K562 (cell line): ENCODE data around the gene CHRNA3. TPM values are rescaled to one million over a fixed set of nuclear protein-coding genes. Genes with fewer than 3 reads are reported as not detected.

Source experiments
- ATF1 ChIP-seq, 2 experiments: fragments of 450-650 bp in 1 of 2; IDR thresholded peaks; 2 replicates each; pipeline ENCODE4 v1.6.1; 2016; ENCODE audit warnings: missing compliant biosample characterization in 1 of 2, missing genetic modification characterization in 1 of 2
- ATF7 ChIP-seq: fragments of 450-650 bp; IDR thresholded peaks from 2 replicates; pipeline ENCODE4 v1.7.1; 2014; ENCODE audit warnings: mild to moderate bottlenecking, moderate library complexity
- CBFA2T2 ChIP-seq: fragments of 450-650 bp; conservative IDR thresholded peaks from 2 replicates; pipeline ENCODE4 v1.6.1; 2017; ENCODE audit warnings: mild to moderate bottlenecking
- CBX1 ChIP-seq: sonication (generic); IDR thresholded peaks from 2 replicates; pipeline ENCODE4 v1.6.1; 2016; ENCODE audit warnings: antibody characterized with exemption, low read depth, mild to moderate bottlenecking
- FOXA3 ChIP-seq, 2 experiments: fragments of 450-650 bp in 1 of 2; sonication (generic) in 1 of 2; formaldehyde crosslinking; IDR thresholded peaks in 1 of 2; conservative IDR thresholded peaks in 1 of 2; 2 replicates each; pipeline versions ENCODE4 v1.4.0 to v1.8.0; 2020 to 2022; ENCODE audit warnings: mild to moderate bottlenecking in 2 of 2, missing genetic modification reagents in 1 of 2
- KLF16 ChIP-seq: IDR thresholded peaks from 2 replicates; pipeline ENCODE4 v1.6.1; 2016; ENCODE audit warnings: antibody characterized with exemption
- MNT ChIP-seq, 2 experiments: fragments of 450-650 bp; conservative IDR thresholded peaks; 2 replicates each; pipeline ENCODE4 v1.6.1; 2017; ENCODE audit warnings: mild to moderate bottlenecking in 2 of 2, moderate library complexity in 2 of 2
- POLR2A ChIP-seq: fragments of 450-650 bp; conservative IDR thresholded peaks from 2 replicates; pipeline ENCODE4 v1.6.1; 2016
- RCOR1 ChIP-seq, 2 experiments: IDR thresholded peaks; 2 replicates each; pipeline ENCODE4 v1.6.1; 2012; ENCODE audit warnings: low read depth in 2 of 2, low read length in 2 of 2, borderline replicate concordance in 1 of 2, improper control_type of control experiment in 1 of 2
- SMARCE1 ChIP-seq: fragments of 450-650 bp; IDR thresholded peaks from 2 replicates; pipeline ENCODE4 v1.7.1; 2016; ENCODE audit warnings: mild to moderate bottlenecking
- SOX6 ChIP-seq: fragments of 450-650 bp; IDR thresholded peaks from 2 replicates; pipeline ENCODE4 v1.6.1; 2014; ENCODE audit warnings: mild to moderate bottlenecking
- SRF ChIP-seq, 2 experiments: fragments of 250-450, 450-650 bp in 1 of 2; sonication (Bioruptor Pico) in 1 of 2; sonication (generic) in 1 of 2; formaldehyde crosslinking; IDR thresholded peaks; 2 replicates each; pipeline versions ENCODE4 v1.5.0 to v1.5.1; 2020 to 2022; ENCODE audit warnings: mild to moderate bottlenecking in 1 of 2, missing genetic modification reagents in 1 of 2
- TCF7 ChIP-seq: sonication (generic); IDR thresholded peaks from 2 replicates; pipeline ENCODE4 v1.6.1; 2016; ENCODE audit warnings: antibody characterized with exemption, borderline replicate concordance
- ZBTB2 ChIP-seq: fragments of 450-650 bp; IDR thresholded peaks from 2 replicates; pipeline ENCODE4 v1.6.1; 2016; ENCODE audit warnings: antibody characterized with exemption
- ZFX ChIP-seq: sonication (generic); formaldehyde crosslinking; IDR thresholded peaks from 2 replicates; pipeline ENCODE4 v1.8.0; 2022; ENCODE audit warnings: mild to moderate bottlenecking, missing genetic modification reagents, moderate library complexity
- ZNF143 ChIP-seq: sonication (generic); formaldehyde crosslinking; IDR thresholded peaks from 2 replicates; pipeline ENCODE4 v1.9.0; 2022; ENCODE audit warnings: mild to moderate bottlenecking, missing genetic modification reagents
- ZNF408 ChIP-seq: fragments of 250-450 bp; sonication (Bioruptor Pico); IDR thresholded peaks from 2 replicates; pipeline ENCODE4 v1.4.0; 2020; ENCODE audit warnings: low read depth, mild to moderate bottlenecking, moderate library complexity
- ZNF551 ChIP-seq: fragments of 250-450 bp; sonication (Bioruptor Pico); IDR thresholded peaks from 2 replicates; pipeline ENCODE4 v1.5.0; 2021; ENCODE audit warnings: mild to moderate bottlenecking, moderate library complexity
- polyA plus RNA-seq, 8 experiments: library from polyadenylated mRNA; depleted of rRNA in 4 of 8; stranded (reverse) in 5 of 8; unstranded in 3 of 8; fragments of >200 nt; fragmentation: Nextera tagmentation in 2 of 8; fragmentation: Illumina TruSeq in 1 of 8; extraction: Ambion mirVana in 2 of 8; extraction: Trizol in 1 of 8; gene quantifications; 2 replicates each; pipeline versions ENCODE4 v1.2.1 to v1.2.3, GENCODE V29; 2011 to 2014; ENCODE audit warnings: inconsistent platforms in 1 of 8, missing spikeins in 1 of 8
- total RNA-seq, 7 experiments: library from RNA; depleted of rRNA in 6 of 7; stranded (reverse); fragments of >200 nt in 6 of 7; fragmentation: Illumina TruSeq in 2 of 7; extraction: Trizol in 2 of 7; gene quantifications; 2 replicates each; pipeline versions ENCODE4 v1.2.1 to v1.2.3, GENCODE V29; 2011 to 2021; ENCODE audit warnings: low replicate concordance in 1 of 7
- TF ChIP-seq, protein P1 (sequence below): fragments of 450-650 bp; IDR thresholded peaks from 2 replicates; pipeline ENCODE4 v1.6.1; 2016; ENCODE audit warnings: missing biosample characterization, missing genetic modification characterization
- TF ChIP-seq, protein P2 (sequence below): fragments of 250-450 bp; sonication (Bioruptor Pico); IDR thresholded peaks from 2 replicates; pipeline ENCODE4 v1.4.0; 2020; ENCODE audit warnings: mild to moderate bottlenecking, moderate library complexity, borderline replicate concordance

Gene CHRNA3
- total and polyA plus RNA-seq, 9 of the 15 experiments (the other 6 are each of a cell fraction or from before 2014, with no cell fraction given), result 0.01 TPM; not detected in 8

DNA sequence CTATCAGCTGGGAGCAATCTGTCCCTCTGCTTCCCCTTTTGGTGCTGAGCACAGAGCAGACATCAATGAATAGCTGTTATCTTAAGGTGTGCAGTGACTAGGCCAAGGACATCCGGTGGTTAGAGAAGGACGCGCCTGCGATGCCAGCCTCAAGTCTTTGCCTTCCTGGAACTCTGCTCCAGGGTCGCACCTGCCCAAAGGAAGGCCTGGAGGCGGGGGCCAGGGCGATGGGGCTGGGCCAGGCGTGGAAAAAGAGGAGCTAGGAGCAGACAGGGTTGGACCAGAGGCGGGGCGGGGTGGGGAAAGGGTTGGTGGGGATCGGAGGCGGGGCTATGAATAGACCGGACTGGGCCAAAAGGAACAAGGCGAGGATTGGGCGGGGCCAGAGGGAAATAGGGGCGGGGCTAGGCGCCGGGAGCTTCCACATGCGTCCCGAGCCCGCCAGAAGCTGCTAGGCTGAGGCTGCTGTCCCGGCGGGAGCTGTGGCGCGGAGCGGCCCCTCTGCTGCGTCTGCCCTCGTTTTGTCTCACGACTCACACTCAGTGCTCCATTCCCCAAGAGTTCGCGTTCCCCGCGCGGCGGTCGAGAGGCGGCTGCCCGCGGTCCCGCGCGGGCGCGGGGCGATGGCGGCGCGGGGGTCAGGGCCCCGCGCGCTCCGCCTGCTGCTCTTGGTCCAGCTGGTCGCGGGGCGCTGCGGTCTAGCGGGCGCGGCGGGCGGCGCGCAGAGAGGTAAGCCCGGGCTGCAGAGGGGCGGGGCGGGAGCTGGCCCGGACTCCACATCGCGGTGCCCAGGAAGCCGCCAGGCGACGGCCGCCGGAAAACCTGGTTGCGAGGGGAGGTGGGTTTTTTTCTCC, 55.5 kb downstream of the CHRNA3 start, which contains the start of gene CHRNA5 (continued):
- TF ChIP-seq, protein P1, sequence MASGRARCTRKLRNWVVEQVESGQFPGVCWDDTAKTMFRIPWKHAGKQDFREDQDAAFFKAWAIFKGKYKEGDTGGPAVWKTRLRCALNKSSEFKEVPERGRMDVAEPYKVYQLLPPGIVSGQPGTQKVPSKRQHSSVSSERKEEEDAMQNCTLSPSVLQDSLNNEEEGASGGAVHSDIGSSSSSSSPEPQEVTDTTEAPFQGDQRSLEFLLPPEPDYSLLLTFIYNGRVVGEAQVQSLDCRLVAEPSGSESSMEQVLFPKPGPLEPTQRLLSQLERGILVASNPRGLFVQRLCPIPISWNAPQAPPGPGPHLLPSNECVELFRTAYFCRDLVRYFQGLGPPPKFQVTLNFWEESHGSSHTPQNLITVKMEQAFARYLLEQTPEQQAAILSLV, result no peak
- TF ChIP-seq SOX6 (peak; percentile 60; the same call in 1 of the 2 replicates), POLR2A (peak; percentile 77), ATF7 (peak; percentile 26), ZNF408 (CRISPR knock-in tag) (no peak), FOXA3 (CRISPR knock-in tag; conservative IDR thresholded peaks at IDR 0.05 in 1 of 2, IDR thresholded peaks at IDR 0.05 in 1 of 2) (peak; percentile 56 to 64; a peak in 1 of 4 replicates), ZBTB2 (no peak; the same call in 1 of the 2 replicates), RCOR1 (IDR thresholded peaks at IDR 0.05; ENCODE audit: borderline replicate concordance in 1 of 2, low read depth in 2 of 2, low read length in 2 of 2) (peak in 1 of 2 experiments; percentile 91; a peak in 2 of 4 replicates), ZNF551 (CRISPR knock-in tag) (no peak), MNT (conservative IDR thresholded peaks at IDR 0.05) (peak in 1 of 2 experiments; percentile 62; a peak in 2 of 4 replicates), KLF16 (0 out of 2 replicates have a peak, but pooled peaks have one; percentile 25), CBX1 (0 out of 2 replicates have a peak, but pooled peaks have one; percentile 61), TCF7 (no peak), ATF1 (CRISPR knock-in tag; IDR thresholded peaks at IDR 0.05) (no peak), ATF1 (tag; IDR thresholded peaks at IDR 0.05) (no peak), CBFA2T2 (peak; percentile 36; the same call in 1 of the 2 replicates), SMARCE1 (peak; percentile 79), ZNF143 (no peak), SRF (CRISPR knock-in tag; IDR thresholded peaks at IDR 0.05) (no peak; a peak in 1 of 4 replicates), ZFX (0 out of 2 replicates have a peak, but pooled peaks have one; percentile 4)
- TF ChIP-seq, protein P2, sequence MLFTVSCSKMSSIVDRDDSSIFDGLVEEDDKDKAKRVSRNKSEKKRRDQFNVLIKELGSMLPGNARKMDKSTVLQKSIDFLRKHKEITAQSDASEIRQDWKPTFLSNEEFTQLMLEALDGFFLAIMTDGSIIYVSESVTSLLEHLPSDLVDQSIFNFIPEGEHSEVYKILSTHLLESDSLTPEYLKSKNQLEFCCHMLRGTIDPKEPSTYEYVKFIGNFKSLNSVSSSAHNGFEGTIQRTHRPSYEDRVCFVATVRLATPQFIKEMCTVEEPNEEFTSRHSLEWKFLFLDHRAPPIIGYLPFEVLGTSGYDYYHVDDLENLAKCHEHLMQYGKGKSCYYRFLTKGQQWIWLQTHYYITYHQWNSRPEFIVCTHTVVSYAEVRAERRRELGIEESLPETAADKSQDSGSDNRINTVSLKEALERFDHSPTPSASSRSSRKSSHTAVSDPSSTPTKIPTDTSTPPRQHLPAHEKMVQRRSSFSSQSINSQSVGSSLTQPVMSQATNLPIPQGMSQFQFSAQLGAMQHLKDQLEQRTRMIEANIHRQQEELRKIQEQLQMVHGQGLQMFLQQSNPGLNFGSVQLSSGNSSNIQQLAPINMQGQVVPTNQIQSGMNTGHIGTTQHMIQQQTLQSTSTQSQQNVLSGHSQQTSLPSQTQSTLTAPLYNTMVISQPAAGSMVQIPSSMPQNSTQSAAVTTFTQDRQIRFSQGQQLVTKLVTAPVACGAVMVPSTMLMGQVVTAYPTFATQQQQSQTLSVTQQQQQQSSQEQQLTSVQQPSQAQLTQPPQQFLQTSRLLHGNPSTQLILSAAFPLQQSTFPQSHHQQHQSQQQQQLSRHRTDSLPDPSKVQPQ (CRISPR knock-in tag), result no peak
